ENCODE results near the gene FAM181A. TPM values are rescaled to one million over a fixed set of nuclear protein-coding genes. Genes with fewer than 3 reads are reported as not detected.

The FAM181A gene
- total RNA-seq, 1 donor from 2014 or later: not detected

- ChIA-PET POLR2A (interaction anchor here (2.2 to 3.2 kb wide), 3 partner anchors 20 to 62 kb away, joined by 12 to 91 read pairs (median 18); no protein-coding TSS in a partner anchor), CTCF (interaction anchor here (1.1 to 11.7 kb wide), 21 partner anchors 14 to 243 kb away, joined by 3 to 498 read pairs (median 5); partner anchors contain the start of genes ASB2 and CCDC197)
- intact Hi-C loops (cut with micrococcal nuclease): loop anchor here (1.0 to 2.0 kb wide), 6 partner anchors 20 to 241 kb away; no protein-coding TSS in a partner anchor
- DNase-seq: no peak
- peaks cover 5% of the 10 kb centered on the region for H3K27me3 Mint-ChIP-seq
- H3K9me3 Mint-ChIP-seq: no peaks in the 10 kb centered on the region
- peak overlapping the region; percentile 69 for H3K4me3 Mint-ChIP-seq
- ATAC-seq (ENCODE audit: low read depth): no peak
- H3K4me1 Mint-ChIP-seq: peaks cover 10% of the 10 kb centered on the region
- no peak overlapping the region for H3K27ac Mint-ChIP-seq
- TF ChIP-seq CTCF (IDR thresholded peaks at IDR 0.05): no peak
- no peaks in the 10 kb centered on the region for H3K36me3 Mint-ChIP-seq (ENCODE audit: low read depth)
Observed at GRCh38 chr14:93938751-93939303, 11.7 kb downstream of the FAM181A start.

GRCh38 chr14:93939304-93940229 is 12.4 kb downstream of the FAM181A start:
- POLR2A ChIA-PET: interaction anchor here (0.6 to 3.2 kb wide), 13 partner anchors 11 to 241 kb away, joined by 3 to 91 read pairs (median 5); partner anchors contain the start of genes CCDC197, DDX24 and IFI27L1
- Mint-ChIP-seq H3K27me3 (peaks cover 5% of the 10 kb centered on the region), H3K4me1 (peaks cover 10% of the 10 kb centered on the region), H3K36me3 (ENCODE audit: low read depth) (no peaks in the 10 kb centered on the region), H3K4me3 (peak overlapping the region; percentile 69), H3K9me3 (no peaks in the 10 kb centered on the region), H3K27ac (no peak overlapping the region)
- intact Hi-C loops (cut with micrococcal nuclease): loop anchor here (1.0 to 2.0 kb wide), 6 partner anchors 20 to 241 kb away; no protein-coding TSS in a partner anchor
- TF ChIP-seq CTCF (IDR thresholded peaks at IDR 0.05): peak; percentile 60
- peak; percentile 92 for ATAC-seq (ENCODE audit: low read depth)
- CTCF ChIA-PET: interaction anchor here (0.6 to 11.7 kb wide), 29 partner anchors 9 to 242 kb away, joined by 3 to 498 read pairs (median 5); partner anchors contain the start of genes ASB2, CCDC197 and OTUB2
- DNase-seq: peak; percentile 96

GRCh38 chr14:93940437-93940836 is 13.3 kb downstream of the FAM181A start:
- Mint-ChIP-seq H3K27ac (no peak overlapping the region), H3K27me3 (peaks cover 5% of the 10 kb centered on the region), H3K36me3 (ENCODE audit: low read depth) (no peaks in the 10 kb centered on the region), H3K4me1 (peaks cover 10% of the 10 kb centered on the region), H3K4me3 (no peak overlapping the region), H3K9me3 (no peaks in the 10 kb centered on the region)
- DNase-seq: no peak
- no peak for ATAC-seq (ENCODE audit: low read depth)
- intact Hi-C loops (cut with micrococcal nuclease): no loop called here
- TF ChIP-seq CTCF (IDR thresholded peaks at IDR 0.05): no peak
- ChIA-PET POLR2A (interaction anchor here (0.6 to 3.2 kb wide), 8 partner anchors 10 to 240 kb away, joined by 4 to 91 read pairs (median 8); no protein-coding TSS in a partner anchor), CTCF (interaction anchor here (1.1 to 11.7 kb wide), 14 partner anchors 12 to 239 kb away, joined by 3 to 498 read pairs (median 13); partner anchors contain the start of genes ASB2, CCDC197 and OTUB2)

GRCh38 chr14:93941293-93941910 is 14.3 kb downstream of the FAM181A start:
- Mint-ChIP-seq H3K27ac (no peak overlapping the region), H3K4me1 (peaks cover 10% of the 10 kb centered on the region), H3K9me3 (no peaks in the 10 kb centered on the region), H3K27me3 (peaks cover 5% of the 10 kb centered on the region), H3K4me3 (no peak overlapping the region), H3K36me3 (ENCODE audit: low read depth) (no peaks in the 10 kb centered on the region)
- ATAC-seq (ENCODE audit: low read depth): no peak
- no peak for TF ChIP-seq CTCF (IDR thresholded peaks at IDR 0.05)
- ChIA-PET CTCF (interaction anchor here (6.7 to 11.7 kb wide), 3 partner anchors 19 to 59 kb away, joined by 126 to 498 read pairs (median 307); partner anchors contain the start of genes ASB2 and CCDC197), POLR2A (interaction anchor here (0.8 to 2.2 kb wide), 2 partner anchors 18 kb away, joined by 3 to 12 read pairs; no protein-coding TSS in a partner anchor)
- intact Hi-C loops (cut with micrococcal nuclease): no loop called here
- no peak for DNase-seq
